Prostate gland (tissue), 2 donors: Measurements from ENCODE around the gene RABGAP1L.

ENCODE experiments used
- CTCF ChIP-seq, 4 experiments: fragments of 200-600 bp in 2 of 4; fragments of 450-650 bp in 2 of 4; sonication (generic) in 2 of 4; IDR thresholded peaks; 1 replicate in 3 of 4; 2 replicates in 1 of 4; pipeline ENCODE4 v1.5.1; 2016 to 2019; ENCODE audit warnings: antibody characterized with exemption in 4 of 4, mild to moderate bottlenecking in 2 of 4, moderate library complexity in 2 of 4
- POLR2AphosphoS5 ChIP-seq: sonication (generic); formaldehyde crosslinking; IDR thresholded peaks from one replicate; pipeline ENCODE4 v1.6.1; 2017; ENCODE audit warnings: antibody characterized with exemption

- TF ChIP-seq POLR2AphosphoS5 = no peak
- TF ChIP-seq CTCF (IDR thresholded peaks at IDR 0.05) = no peak
These were observed 106.0 kb downstream of the RABGAP1L start for GRCh38 chr1:174265282-174265681.
